K562 (cell line): Measurements from ENCODE around the gene MAP7D1. TPM values are rescaled to one million over a fixed set of nuclear protein-coding genes. Genes with fewer than 3 reads are reported as not detected.
A peak's percentile ranks its signal among the peaks of the same experiment; 100 is the strongest.

Source experiments
- THRB ChIP-seq: fragments of 450-650 bp; formaldehyde crosslinking; conservative IDR thresholded peaks from 2 replicates; pipeline ENCODE4 v1.4.0; 2022; ENCODE audit warnings: mild to moderate bottlenecking, missing genetic modification characterization
- ZFP91 ChIP-seq: sonication (generic); formaldehyde crosslinking; IDR thresholded peaks from 2 replicates; pipeline ENCODE4 v1.8.0; 2022; ENCODE audit warnings: mild to moderate bottlenecking, missing genetic modification reagents
- ZNF584 ChIP-seq: fragments of 200-800 bp; sonication (Bioruptor generic); IDR thresholded peaks from 2 replicates; pipeline ENCODE4 v1.6.1; 2016; ENCODE audit warnings: low read depth, mild to moderate bottlenecking, missing genetic modification characterization, missing compliant biosample characterization
- ZNF76 ChIP-seq: fragments of 250-450 bp; sonication (Bioruptor Pico); IDR thresholded peaks from 2 replicates; pipeline ENCODE4 v1.4.0; 2020; ENCODE audit warnings: mild to moderate bottlenecking, moderate library complexity, borderline replicate concordance
- polyA plus RNA-seq, 8 experiments: library from polyadenylated mRNA; depleted of rRNA in 4 of 8; stranded (reverse) in 5 of 8; unstranded in 3 of 8; fragments of >200 nt; fragmentation: Nextera tagmentation in 2 of 8; fragmentation: Illumina TruSeq in 1 of 8; extraction: Ambion mirVana in 2 of 8; extraction: Trizol in 1 of 8; gene quantifications; 2 replicates each; pipeline versions ENCODE4 v1.2.1 to v1.2.3, GENCODE V29; 2011 to 2014; ENCODE audit warnings: inconsistent platforms in 1 of 8, missing spikeins in 1 of 8
- total RNA-seq, 7 experiments: library from RNA; depleted of rRNA in 6 of 7; stranded (reverse); fragments of >200 nt in 6 of 7; fragmentation: Illumina TruSeq in 2 of 7; extraction: Trizol in 2 of 7; gene quantifications; 2 replicates each; pipeline versions ENCODE4 v1.2.1 to v1.2.3, GENCODE V29; 2011 to 2021; ENCODE audit warnings: low replicate concordance in 1 of 7
- TF ChIP-seq, protein P1 (sequence below), 2 experiments: fragments of 450-650 bp in 1 of 2; sonication (generic) in 1 of 2; formaldehyde crosslinking in 1 of 2; IDR thresholded peaks; 2 replicates each; pipeline versions ENCODE4 v1.7.1 to v1.9.0; 2016 to 2022; ENCODE audit warnings: inconsistent platforms in 1 of 2, mild to moderate bottlenecking in 1 of 2, missing genetic modification reagents in 1 of 2

MAP7D1 gene
- total and polyA plus RNA-seq, 9 of the 15 experiments (the other 6 are each of a cell fraction or from before 2014, with no cell fraction given), result 3.6 to 108 (median 34.5) TPM

DNA sequence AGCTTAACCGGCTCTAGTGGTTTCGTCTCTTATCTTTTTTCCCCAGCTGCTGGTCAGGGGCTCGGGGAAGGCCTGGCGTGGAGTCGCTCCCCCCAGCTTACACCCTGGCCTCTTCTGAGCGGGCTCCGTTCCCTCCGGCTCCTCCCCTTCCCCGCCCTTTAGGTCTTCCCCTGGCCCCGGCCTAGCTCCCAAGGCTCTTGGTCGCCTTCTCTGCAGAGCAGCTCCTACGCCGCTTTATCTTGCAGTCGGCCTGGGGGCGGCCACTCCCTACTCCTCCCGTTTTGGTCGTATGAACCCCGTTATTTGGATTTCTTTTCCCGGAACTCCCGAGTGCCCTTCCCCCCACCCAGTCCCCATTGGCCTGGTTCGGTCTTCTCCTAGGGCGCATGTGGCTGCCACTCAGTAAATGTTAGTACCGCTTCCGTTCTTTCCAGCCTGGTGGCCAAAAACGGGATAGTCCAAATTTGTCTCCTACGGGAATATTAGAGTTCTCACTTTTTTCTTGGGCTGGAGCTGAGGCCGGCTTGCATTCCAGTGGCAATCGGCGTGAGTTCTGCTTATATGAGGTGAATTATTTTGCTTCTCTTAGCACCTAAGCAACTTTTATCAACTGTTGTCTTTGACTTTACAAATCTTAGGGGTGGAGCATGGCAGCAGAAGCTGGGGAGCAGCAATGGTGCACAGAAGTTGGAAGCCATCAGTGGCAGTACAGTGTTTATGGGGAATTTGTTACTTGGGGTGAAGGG is 68.8 kb downstream of the MAP7D1 start (continued):
- peak; percentile 54; the same call in 1 of the 2 replicates for TF ChIP-seq THRB (CRISPR knock-in tag)
- no peak for TF ChIP-seq ZNF584 (CRISPR knock-in tag)
- TF ChIP-seq ZNF76, result no peak
- TF ChIP-seq, protein P1, sequence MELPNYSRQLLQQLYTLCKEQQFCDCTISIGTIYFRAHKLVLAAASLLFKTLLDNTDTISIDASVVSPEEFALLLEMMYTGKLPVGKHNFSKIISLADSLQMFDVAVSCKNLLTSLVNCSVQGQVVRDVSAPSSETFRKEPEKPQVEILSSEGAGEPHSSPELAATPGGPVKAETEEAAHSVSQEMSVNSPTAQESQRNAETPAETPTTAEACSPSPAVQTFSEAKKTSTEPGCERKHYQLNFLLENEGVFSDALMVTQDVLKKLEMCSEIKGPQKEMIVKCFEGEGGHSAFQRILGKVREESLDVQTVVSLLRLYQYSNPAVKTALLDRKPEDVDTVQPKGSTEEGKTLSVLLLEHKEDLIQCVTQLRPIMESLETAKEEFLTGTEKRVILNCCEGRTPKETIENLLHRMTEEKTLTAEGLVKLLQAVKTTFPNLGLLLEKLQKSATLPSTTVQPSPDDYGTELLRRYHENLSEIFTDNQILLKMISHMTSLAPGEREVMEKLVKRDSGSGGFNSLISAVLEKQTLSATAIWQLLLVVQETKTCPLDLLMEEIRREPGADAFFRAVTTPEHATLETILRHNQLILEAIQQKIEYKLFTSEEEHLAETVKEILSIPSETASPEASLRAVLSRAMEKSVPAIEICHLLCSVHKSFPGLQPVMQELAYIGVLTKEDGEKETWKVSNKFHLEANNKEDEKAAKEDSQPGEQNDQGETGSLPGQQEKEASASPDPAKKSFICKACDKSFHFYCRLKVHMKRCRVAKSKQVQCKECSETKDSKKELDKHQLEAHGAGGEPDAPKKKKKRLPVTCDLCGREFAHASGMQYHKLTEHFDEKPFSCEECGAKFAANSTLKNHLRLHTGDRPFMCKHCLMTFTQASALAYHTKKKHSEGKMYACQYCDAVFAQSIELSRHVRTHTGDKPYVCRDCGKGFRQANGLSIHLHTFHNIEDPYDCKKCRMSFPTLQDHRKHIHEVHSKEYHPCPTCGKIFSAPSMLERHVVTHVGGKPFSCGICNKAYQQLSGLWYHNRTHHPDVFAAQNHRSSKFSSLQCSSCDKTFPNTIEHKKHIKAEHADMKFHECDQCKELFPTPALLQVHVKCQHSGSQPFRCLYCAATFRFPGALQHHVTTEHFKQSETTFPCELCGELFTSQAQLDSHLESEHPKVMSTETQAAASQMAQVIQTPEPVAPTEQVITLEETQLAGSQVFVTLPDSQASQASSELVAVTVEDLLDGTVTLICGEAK (IDR thresholded peaks at IDR 0.05), result 0 out of 2 replicates have a peak, but pooled peaks have one; percentile 49
- TF ChIP-seq, protein P1 (CRISPR knock-in tag; IDR thresholded peaks at IDR 0.05), result no peak
- peak; percentile 56; the same call in 1 of the 2 replicates for TF ChIP-seq ZFP91 (CRISPR knock-in tag)
